Astrocyte of the cerebellum (primary cell): Measurements from ENCODE around the gene DDO.

Experiments used
- DNase-seq: peaks from one replicate; pipeline ENCODE4 v3.0.0-alpha.2; 2011; ENCODE audit warnings: low read depth
- H3K4me3 ChIP-seq: 2 replicates; pipeline ENCODE4 v1.5.1; 2011; ENCODE audit warnings: mild to moderate bottlenecking, low read depth, low read length, moderate library complexity
- in situ Hi-C: cut with HindIII; loops from 2 replicates; pipeline ENCODE4 v1.10.0; 2017; ENCODE audit warnings: low sequenced_read_pairs
- TF ChIP-seq, protein P1 (sequence below): IDR thresholded peaks from 2 replicates; pipeline ENCODE4 v1.5.1; 2012; ENCODE audit warnings: low read length, low read depth, moderate library complexity, mild to moderate bottlenecking; ENCODE audit errors: missing control alignments

The DDO gene

DNA sequence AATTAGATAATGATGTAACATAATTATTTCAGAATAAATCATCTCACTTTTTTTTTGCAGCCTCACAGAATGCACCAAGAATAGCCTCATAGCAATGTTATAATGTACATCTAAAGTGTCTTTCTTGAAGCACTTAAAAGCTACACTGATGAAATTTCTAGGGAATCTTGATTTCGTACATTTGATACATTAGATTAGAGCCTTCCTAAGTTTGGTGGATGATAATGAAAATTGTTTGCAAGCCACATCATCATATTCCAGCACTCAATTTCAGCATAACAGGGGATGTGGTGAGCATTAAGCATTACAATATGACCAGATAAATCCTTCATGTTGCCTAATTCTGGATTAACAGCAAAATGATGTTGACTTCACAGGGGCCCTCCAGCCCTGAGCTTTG, 47.5 kb downstream of the DDO start:
- H3K4me3 ChIP-seq: no peak overlapping the region
- in situ Hi-C loops: no loop called here
- DNase-seq: no peak
- TF ChIP-seq, protein P1, sequence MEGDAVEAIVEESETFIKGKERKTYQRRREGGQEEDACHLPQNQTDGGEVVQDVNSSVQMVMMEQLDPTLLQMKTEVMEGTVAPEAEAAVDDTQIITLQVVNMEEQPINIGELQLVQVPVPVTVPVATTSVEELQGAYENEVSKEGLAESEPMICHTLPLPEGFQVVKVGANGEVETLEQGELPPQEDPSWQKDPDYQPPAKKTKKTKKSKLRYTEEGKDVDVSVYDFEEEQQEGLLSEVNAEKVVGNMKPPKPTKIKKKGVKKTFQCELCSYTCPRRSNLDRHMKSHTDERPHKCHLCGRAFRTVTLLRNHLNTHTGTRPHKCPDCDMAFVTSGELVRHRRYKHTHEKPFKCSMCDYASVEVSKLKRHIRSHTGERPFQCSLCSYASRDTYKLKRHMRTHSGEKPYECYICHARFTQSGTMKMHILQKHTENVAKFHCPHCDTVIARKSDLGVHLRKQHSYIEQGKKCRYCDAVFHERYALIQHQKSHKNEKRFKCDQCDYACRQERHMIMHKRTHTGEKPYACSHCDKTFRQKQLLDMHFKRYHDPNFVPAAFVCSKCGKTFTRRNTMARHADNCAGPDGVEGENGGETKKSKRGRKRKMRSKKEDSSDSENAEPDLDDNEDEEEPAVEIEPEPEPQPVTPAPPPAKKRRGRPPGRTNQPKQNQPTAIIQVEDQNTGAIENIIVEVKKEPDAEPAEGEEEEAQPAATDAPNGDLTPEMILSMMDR: no peak

DNA sequence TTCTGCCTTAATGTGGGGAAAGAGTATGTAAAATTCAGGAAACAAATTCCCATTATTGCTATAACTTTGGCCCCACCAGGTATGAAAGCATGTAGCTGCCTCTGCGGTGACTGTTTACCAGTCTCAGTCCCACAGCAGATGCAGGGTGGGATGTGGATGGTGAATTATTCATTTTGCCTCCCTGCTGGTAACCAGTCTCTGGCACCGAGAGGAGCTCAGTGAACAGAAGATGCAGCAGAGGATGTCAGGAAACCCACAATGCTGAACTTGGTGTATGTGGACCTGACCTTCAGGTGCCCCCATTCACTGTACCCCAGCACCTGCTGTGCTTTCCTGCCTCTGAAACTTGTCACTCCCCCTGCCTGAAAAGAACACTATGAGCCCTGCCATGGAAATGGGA, 48.4 kb downstream of the DDO start:
- TF ChIP-seq, protein P1: no peak
- DNase-seq: no peak
- H3K4me3 ChIP-seq: no peak overlapping the region
- in situ Hi-C loops: no loop called here

DNA sequence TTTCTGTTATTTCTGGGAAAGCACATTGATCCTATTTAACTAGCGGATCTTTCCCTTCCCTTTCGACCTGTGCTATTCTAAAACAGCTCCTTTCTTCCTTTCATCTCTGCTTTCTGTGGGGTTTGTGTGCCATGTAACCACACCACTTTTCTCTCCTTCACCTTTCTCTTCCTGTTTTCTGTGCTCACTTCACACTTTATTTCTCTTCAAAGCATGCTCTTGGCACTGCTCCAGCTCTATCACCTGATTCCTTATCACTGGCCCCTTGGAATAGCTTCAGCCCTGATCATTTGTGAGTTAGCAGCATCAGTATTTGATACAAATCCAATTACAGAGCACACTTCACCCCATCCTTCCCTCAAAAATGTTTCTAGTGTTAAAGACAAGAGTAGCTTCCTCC, 49.1 kb downstream of the DDO start:
- in situ Hi-C loops: no loop called here
- DNase-seq: no peak
- H3K4me3 ChIP-seq: no peak overlapping the region
- TF ChIP-seq, protein P1: no peak

DNA sequence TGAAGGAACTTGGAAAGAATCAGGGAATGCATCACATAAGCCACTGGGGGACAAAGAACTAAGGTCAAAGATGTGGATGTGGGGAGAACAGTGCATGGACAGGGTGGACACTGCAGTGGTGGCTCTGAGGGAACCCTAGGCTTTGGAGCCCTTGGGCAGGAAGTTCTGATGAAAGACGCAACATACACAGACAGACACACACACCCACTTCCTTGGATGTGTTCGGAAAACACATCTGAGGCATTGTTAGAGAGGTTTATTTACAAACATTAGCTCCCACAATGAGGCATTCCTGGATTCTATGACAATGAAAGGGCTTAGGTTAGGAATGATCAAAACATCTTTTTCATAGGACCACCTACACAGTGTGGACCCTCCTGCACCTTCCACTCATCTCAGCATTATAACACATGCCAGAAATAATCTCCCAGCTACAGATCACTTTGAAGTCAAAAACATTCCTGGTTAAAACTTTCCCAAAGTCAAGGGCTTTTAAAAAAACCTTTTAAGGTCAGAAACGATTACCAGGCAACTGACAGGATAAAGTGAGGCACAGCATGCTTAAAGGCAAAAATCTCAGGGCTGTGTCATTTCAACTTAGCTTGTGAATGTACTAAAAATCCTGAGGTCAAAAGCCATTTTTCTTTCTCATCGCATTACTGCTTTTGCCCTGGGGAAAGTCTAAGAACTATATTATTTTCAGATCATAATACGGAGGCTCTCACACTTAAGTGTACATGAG, 50.8 kb downstream of the DDO start:
- H3K4me3 ChIP-seq: no peak overlapping the region
- in situ Hi-C loops: no loop called here
- no peak for DNase-seq
- TF ChIP-seq, protein P1: no peak

DNA sequence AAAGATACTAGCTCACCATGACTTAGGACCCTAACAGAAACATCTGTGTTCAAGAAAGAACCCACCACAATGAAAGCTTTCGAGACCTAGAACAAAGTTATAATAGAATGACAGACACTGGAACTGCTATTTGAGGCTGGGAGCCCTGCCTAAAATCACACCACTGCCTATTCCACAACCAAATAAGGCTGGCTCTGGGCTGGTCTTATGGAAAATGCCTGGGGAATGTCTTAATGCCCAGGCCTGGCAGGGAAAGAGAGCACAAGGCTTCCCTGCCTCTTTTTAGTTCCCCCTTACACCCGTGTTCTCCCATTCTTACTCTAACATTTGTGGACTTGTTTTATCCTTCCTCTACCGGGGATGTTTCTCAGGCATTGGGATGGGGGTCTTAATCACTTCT, 51.6 kb downstream of the DDO start:
- TF ChIP-seq, protein P1: no peak
- H3K4me3 ChIP-seq: no peak overlapping the region
- in situ Hi-C loops: no loop called here
- no peak for DNase-seq

DNA sequence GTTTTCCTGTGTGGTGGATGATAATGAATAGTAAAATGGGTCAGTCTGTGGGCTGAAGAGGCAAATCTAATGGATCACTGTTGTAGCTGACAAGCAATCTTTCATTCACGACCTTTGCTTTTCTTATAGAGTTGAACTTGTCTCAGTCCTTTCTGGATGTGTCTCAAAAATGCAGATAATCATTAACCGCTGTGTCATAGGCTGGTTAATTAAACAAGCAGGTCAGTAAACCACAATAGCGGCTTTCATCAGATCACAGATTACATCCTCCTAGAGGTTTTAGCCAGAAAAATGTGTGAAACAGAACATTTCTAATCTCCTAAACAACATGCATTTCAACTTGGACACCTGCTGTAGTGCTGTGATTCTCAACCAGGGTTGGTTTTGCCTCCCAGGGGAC, 54.7 kb downstream of the DDO start:
- no peak for DNase-seq
- TF ChIP-seq, protein P1: no peak
- no peak overlapping the region for H3K4me3 ChIP-seq
- in situ Hi-C loops: no loop called here
